GM21381 (cell line): ENCODE results near the gene SCUBE2.

Experiments
- ATAC-seq: cut with Tn5 transposase; IDR thresholded peaks from one replicate; pipeline ENCODE4 v1.9.1; 2021; ENCODE audit warnings: mild to moderate bottlenecking, moderate library complexity; ENCODE audit not compliant: unreplicated experiment

Gene SCUBE2

GRCh38 chr11:8971924-8972316 lies 119.5 kb downstream of the SCUBE2 start:
- no peak for ATAC-seq

GRCh38 chr11:8971196-8971923 lies 120.0 kb downstream of the SCUBE2 start:
- no peak for ATAC-seq
